ENCODE measurements around the gene SELENON.

- TF ChIP-seq XRCC3 (IDR thresholded peaks at IDR 0.05) (no peak), NFYB (IDR thresholded peaks at IDR 0.05; ENCODE audit: extremely low read depth, insufficient read length) (no peak), SP1 (CRISPR knock-in tag; IDR thresholded peaks at IDR 0.05) (no peak), CTCF (IDR thresholded peaks at IDR 0.05 in 2 of 3, conservative IDR thresholded peaks at IDR 0.05 in 1 of 3; ENCODE audit: insufficient read depth in 2 of 3, low read depth in 1 of 3, low read length in 3 of 3) (no peak), TCF7L2 (IDR thresholded peaks at IDR 0.05; ENCODE audit: low read depth, low read length) (no peak), ZNF3 (CRISPR knock-in tag; IDR thresholded peaks at IDR 0.05) (no peak), ZNF282 (CRISPR knock-in tag; IDR thresholded peaks at IDR 0.05) (no peak)
These were observed 14.5 kb upstream of the SELENON start for GRCh38 chr1:25785333-25786067.

Data from K562 (cell line).